GM10266 (cell line): ENCODE results near the gene BDKRB2.
A peak's percentile ranks its signal among the peaks of the same experiment; 100 is the strongest.

Experiments used
- DNase-seq: peaks from one replicate; pipeline ENCODE4 v3.0.0; 2012; ENCODE audit errors: extremely low spot score
- CTCF ChIP-seq: IDR thresholded peaks from 2 replicates; pipeline ENCODE4 v1.5.1; 2012; ENCODE audit warnings: mild to moderate bottlenecking, low read depth; ENCODE audit not compliant: control insufficient read depth, insufficient read depth; ENCODE audit errors: missing control alignments

Gene BDKRB2

GRCh38 chr14:96201965-96202364, 2.7 kb upstream of the BDKRB2 start:
- no peak for DNase-seq
- no peak for TF ChIP-seq CTCF

GRCh38 chr14:96202441-96203094, 2.1 kb upstream of the BDKRB2 start:
- no peak for TF ChIP-seq CTCF
- DNase-seq = no peak

GRCh38 chr14:96203116-96203515, 1.5 kb upstream of the BDKRB2 start:
- no peak for TF ChIP-seq CTCF
- DNase-seq = no peak

GRCh38 chr14:96203635-96204034, 1.0 kb upstream of the BDKRB2 start:
- no peak for TF ChIP-seq CTCF
- DNase-seq = no peak

GRCh38 chr14:96205059-96205977, 679 bp downstream of the BDKRB2 start:
- DNase-seq = no peak
- TF ChIP-seq CTCF = peak; percentile 16

- TF ChIP-seq CTCF = no peak
- DNase-seq = no peak
Measured at GRCh38 chr14:96205978-96206360, 1.3 kb downstream of the BDKRB2 start.

- DNase-seq = no peak
Measured at GRCh38 chr14:96206461-96206860, 1.8 kb downstream of the BDKRB2 start.

More at GRCh38 chr14:96206461-96206860, 1.8 kb downstream of the BDKRB2 start:
- TF ChIP-seq CTCF = no peak
